Measurements from ENCODE around the gene PLXNA2.

The PLXNA2 gene

GRCh38 chr1:208178091-208178529, 66.1 kb downstream of the PLXNA2 start:
- DNase-seq = no peak

GRCh38 chr1:208177656-208178055, 66.5 kb downstream of the PLXNA2 start:
- no peak for DNase-seq

- no peak for DNase-seq
Observed at GRCh38 chr1:208176649-208177048, 67.5 kb downstream of the PLXNA2 start.

- no peak for DNase-seq
Observed at GRCh38 chr1:208175508-208175895, 68.7 kb downstream of the PLXNA2 start.

- DNase-seq = no peak
Observed at GRCh38 chr1:208174731-208175507, 69.3 kb downstream of the PLXNA2 start.

- DNase-seq = no peak
Observed at GRCh38 chr1:208174200-208174599, 70.0 kb downstream of the PLXNA2 start.

GRCh38 chr1:208173749-208174148, 70.4 kb downstream of the PLXNA2 start:
- DNase-seq = no peak

GRCh38 chr1:208172423-208173145, 71.6 kb downstream of the PLXNA2 start:
- no peak for DNase-seq

- DNase-seq = no peak
Observed at GRCh38 chr1:208171616-208172422, 72.4 kb downstream of the PLXNA2 start.

- no peak for DNase-seq
Observed at GRCh38 chr1:208170252-208170651, 73.9 kb downstream of the PLXNA2 start.

- DNase-seq = no peak
Observed at GRCh38 chr1:208169081-208169879, 74.9 kb downstream of the PLXNA2 start.

- DNase-seq = no peak
Observed at GRCh38 chr1:208167261-208167869, 76.8 kb downstream of the PLXNA2 start.

GRCh38 chr1:208166340-208167138, 77.6 kb downstream of the PLXNA2 start:
- no peak for DNase-seq

- no peak for DNase-seq
Observed at GRCh38 chr1:208165659-208166058, 78.5 kb downstream of the PLXNA2 start.

- DNase-seq = no peak
Observed at GRCh38 chr1:208164609-208165008, 79.6 kb downstream of the PLXNA2 start.

- DNase-seq = no peak
Observed at GRCh38 chr1:208163539-208163938, 80.6 kb downstream of the PLXNA2 start.

- DNase-seq = no peak
Observed at GRCh38 chr1:208162903-208163302, 81.3 kb downstream of the PLXNA2 start.

- DNase-seq = no peak
Observed at GRCh38 chr1:208161656-208162375, 82.4 kb downstream of the PLXNA2 start.

- no peak for DNase-seq
Observed at GRCh38 chr1:208161005-208161404, 83.2 kb downstream of the PLXNA2 start.

GRCh38 chr1:208160259-208160819, 83.8 kb downstream of the PLXNA2 start:
- no peak for DNase-seq

Measured in stimulated activated naive CD4-positive, alpha-beta T cell (primary cell).